Adipocyte (in vitro differentiated cells): ENCODE measurements around the gene TMEM219.
A peak's percentile ranks its signal among the peaks of the same experiment; 100 is the strongest.

ENCODE experiments used
- DNase-seq: peaks from one replicate; pipeline ENCODE4 v3.0.0-alpha.2; 2015; ENCODE audit warnings: low read depth
- H3K27me3 ChIP-seq: replicated peaks from 2 replicates; pipeline ENCODE4 v1.7.0; 2013; ENCODE audit warnings: mild to moderate bottlenecking, low read length, moderate library complexity; ENCODE audit not compliant: control insufficient read depth, insufficient read depth
- H3K36me3 ChIP-seq: 2 replicates; pipeline ENCODE4 v1.7.0; 2013; ENCODE audit warnings: low read length, mild to moderate bottlenecking, moderate library complexity; ENCODE audit not compliant: control insufficient read depth, insufficient read depth, severe bottlenecking
- H3K4me1 ChIP-seq: 2 replicates; pipeline ENCODE4 v1.7.0; 2013; ENCODE audit warnings: mild to moderate bottlenecking, low read length, moderate library complexity; ENCODE audit not compliant: control insufficient read depth, insufficient read depth
- H3K4me3 ChIP-seq: 2 replicates; pipeline ENCODE4 v1.7.0; 2013; ENCODE audit warnings: mild to moderate bottlenecking, low read length, moderate library complexity
- H3K9ac ChIP-seq: 2 replicates; pipeline ENCODE4 v1.7.0; 2013; ENCODE audit warnings: mild to moderate bottlenecking, low read length, moderate library complexity
- H3K9me3 ChIP-seq: 2 replicates; pipeline ENCODE4 v1.7.0; 2013; ENCODE audit warnings: mild to moderate bottlenecking, low read length, moderate library complexity; ENCODE audit not compliant: control insufficient read depth

The TMEM219 gene

DNA sequence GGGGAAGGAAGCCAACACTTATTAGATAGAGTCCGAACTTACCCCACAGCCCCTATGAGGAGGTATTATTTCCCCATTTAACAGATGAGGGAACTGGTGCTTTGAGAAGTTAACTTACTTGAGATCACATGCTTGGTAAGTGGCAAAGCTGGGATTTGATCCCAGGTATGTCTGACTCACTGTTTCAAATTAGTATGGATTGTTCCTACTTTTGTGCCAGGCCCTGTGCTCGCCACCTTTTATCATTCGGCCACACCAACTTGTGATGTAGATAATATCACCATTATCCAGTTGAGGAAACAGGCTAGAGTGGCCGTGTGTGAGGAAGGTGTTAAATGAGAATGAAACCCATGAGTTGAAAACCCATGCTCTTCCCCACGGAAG lies 22.9 kb downstream of the TMEM219 start:
- H3K9me3 ChIP-seq = no peaks in the 10 kb centered on the region
- no peak for DNase-seq
- H3K36me3 ChIP-seq = peaks cover 99% of the 10 kb centered on the region
- H3K9ac ChIP-seq = no peak overlapping the region
- H3K4me3 ChIP-seq = no peak overlapping the region
- H3K4me1 ChIP-seq = no peaks in the 10 kb centered on the region
- H3K27me3 ChIP-seq = no peaks in the 10 kb centered on the region

DNA sequence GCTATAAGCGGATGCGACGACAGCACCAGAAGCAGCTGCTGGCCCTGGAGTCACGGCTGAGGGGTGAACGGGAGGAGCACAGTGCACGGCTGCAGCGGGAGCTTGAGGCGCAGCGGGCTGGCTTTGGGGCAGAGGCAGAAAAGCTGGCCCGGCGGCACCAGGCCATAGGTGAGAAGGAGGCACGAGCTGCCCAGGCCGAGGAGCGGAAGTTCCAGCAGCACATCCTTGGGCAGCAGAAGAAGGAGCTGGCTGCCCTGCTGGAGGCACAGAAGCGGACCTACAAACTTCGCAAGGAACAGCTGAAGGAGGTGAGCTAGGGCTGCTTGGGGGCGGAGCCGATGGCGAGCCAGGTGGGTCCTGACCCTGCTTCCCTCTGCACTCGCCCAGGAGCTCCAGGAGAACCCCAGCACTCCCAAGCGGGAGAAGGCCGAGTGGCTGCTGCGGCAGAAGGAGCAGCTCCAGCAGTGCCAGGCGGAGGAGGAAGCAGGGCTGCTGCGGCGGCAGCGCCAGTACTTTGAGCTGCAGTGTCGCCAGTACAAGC lies 23.5 kb downstream of the TMEM219 start:
- DNase-seq = no peak
- no peaks in the 10 kb centered on the region for H3K4me1 ChIP-seq
- H3K27me3 ChIP-seq = no peaks in the 10 kb centered on the region
- no peak overlapping the region for H3K4me3 ChIP-seq
- no peak overlapping the region for H3K9ac ChIP-seq
- H3K9me3 ChIP-seq = no peaks in the 10 kb centered on the region
- peaks cover 99% of the 10 kb centered on the region for H3K36me3 ChIP-seq

- H3K27me3 ChIP-seq = no peaks in the 10 kb centered on the region
- H3K9ac ChIP-seq = no peak overlapping the region
- DNase-seq = no peak
- H3K4me1 ChIP-seq = no peaks in the 10 kb centered on the region
- peaks cover 98% of the 10 kb centered on the region for H3K36me3 ChIP-seq
- no peak overlapping the region for H3K4me3 ChIP-seq
- H3K9me3 ChIP-seq = no peaks in the 10 kb centered on the region
These were observed 24.4 kb downstream of the TMEM219 start for GRCh38 chr16:29986231-29986630.

GRCh38 chr16:29986931-29987330 lies 25.1 kb downstream of the TMEM219 start:
- no peaks in the 10 kb centered on the region for H3K27me3 ChIP-seq
- H3K4me1 ChIP-seq = peaks cover 3% of the 10 kb centered on the region
- no peak for DNase-seq
- H3K9ac ChIP-seq = no peak overlapping the region
- H3K36me3 ChIP-seq = peaks cover 94% of the 10 kb centered on the region
- H3K9me3 ChIP-seq = no peaks in the 10 kb centered on the region
- H3K4me3 ChIP-seq = no peak overlapping the region

- peaks cover 92% of the 10 kb centered on the region for H3K36me3 ChIP-seq
- DNase-seq = no peak
These were observed 25.6 kb downstream of the TMEM219 start for GRCh38 chr16:29987371-29988085.

DNA sequence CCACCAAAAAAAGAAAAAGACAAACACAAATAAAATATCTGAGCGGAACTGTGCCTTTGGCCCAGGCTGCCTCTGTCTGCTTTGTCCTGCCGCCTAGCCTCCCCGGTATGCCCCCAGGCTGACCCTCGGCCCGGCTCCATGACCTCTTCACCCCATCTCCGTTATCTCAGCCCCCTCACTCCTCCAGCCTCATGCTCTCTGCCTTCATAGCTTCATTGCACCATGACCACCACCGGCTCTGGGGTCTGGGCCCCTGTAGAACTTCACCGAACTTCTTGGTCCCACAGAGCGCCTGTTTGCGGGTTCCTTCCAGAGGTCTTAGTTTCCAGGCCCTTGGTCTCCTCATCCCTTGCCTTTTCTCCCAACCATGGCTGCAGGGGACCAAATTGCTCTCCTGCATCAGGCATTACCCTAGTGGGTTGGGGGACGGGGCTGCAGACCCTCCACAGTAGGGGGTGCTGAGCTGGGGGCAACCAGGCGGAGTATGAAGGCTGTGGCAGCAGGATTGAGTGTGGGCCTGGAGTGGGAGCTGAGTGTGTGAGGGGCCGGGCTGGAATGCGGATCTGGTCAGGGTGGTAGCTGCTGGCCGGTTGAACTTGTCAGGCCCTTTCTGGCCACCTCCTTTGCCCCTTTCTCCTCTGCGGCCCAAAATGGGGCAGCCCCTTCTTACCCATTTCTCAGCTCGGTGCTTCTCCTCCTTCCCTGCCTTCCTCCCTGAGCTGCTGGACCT lies 26.6 kb downstream of the TMEM219 start:
- H3K4me1 ChIP-seq = peaks cover 10% of the 10 kb centered on the region
- no peaks in the 10 kb centered on the region for H3K27me3 ChIP-seq
- H3K36me3 ChIP-seq = peaks cover 90% of the 10 kb centered on the region
- H3K9ac ChIP-seq = no peak overlapping the region
- no peak for DNase-seq
- H3K4me3 ChIP-seq = no peak overlapping the region
- no peaks in the 10 kb centered on the region for H3K9me3 ChIP-seq

More at GRCh38 chr16:29987371-29988085, 25.6 kb downstream of the TMEM219 start:
- Histone ChIP-seq H3K4me1 (peaks cover 9% of the 10 kb centered on the region), H3K9ac (no peak overlapping the region), H3K27me3 (no peaks in the 10 kb centered on the region), H3K9me3 (no peaks in the 10 kb centered on the region), H3K4me3 (no peak overlapping the region)

DNA sequence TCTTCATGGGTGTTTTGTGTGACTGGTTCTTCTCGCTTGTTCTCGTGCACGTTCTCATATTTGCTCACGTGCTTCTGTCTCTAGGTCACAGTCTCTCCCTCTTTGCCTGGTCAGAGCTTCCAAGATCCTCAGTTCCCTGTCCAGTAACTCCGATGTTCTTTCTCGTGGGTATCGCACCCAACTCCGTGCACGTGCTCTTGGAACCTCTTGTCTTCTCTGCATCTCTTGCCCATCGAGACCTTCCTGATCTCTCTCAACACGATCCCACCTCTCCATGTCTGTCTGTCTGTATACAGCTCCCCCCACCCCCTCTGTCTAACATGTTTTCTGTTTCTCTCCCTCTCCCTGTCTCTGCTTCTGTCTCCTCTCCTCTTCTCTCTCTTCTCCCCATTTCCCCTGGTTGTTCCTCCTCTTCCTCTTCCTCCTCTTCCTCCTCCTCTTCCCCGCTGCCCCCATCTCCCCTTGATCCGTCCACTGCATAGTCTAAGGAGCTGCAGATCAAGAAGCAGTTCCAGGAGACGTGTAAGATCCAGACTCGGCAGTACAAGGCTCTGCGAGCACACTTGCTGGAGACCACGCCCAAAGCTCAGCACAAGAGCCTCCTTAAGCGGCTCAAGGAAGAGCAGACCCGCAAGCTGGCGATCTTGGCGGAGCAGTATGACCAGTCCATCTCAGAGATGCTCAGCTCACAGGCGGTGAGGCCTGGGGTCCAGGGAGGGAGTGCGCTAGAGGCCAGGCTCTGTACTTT lies 27.4 kb downstream of the TMEM219 start:
- H3K27me3 ChIP-seq = no peaks in the 10 kb centered on the region
- H3K4me3 ChIP-seq = no peak overlapping the region
- DNase-seq = no peak
- H3K36me3 ChIP-seq = peaks cover 86% of the 10 kb centered on the region
- H3K9ac ChIP-seq = no peak overlapping the region
- peaks cover 10% of the 10 kb centered on the region for H3K4me1 ChIP-seq
- no peaks in the 10 kb centered on the region for H3K9me3 ChIP-seq

DNA sequence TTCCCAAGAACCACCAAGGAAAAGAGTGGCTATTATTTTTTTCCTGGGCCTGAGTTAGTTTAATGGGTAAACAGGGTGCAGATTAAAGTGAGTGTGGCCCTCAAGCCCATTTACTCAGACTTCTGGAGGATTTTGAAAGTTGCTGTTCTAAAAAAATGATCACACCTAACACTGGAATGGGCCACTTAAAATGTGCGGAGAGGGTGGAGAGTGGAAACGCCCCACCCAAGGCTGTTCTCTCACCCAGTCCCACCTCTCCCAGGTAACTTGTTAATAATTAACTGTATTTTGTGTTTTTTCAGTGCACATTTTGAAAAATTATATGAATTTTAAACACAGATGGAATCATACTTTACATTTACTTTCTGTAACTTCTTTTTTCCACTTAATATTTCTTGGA lies 28.2 kb downstream of the TMEM219 start:
- Histone ChIP-seq H3K9me3 (no peaks in the 10 kb centered on the region), H3K36me3 (peaks cover 79% of the 10 kb centered on the region), H3K4me1 (peaks cover 18% of the 10 kb centered on the region), H3K9ac (no peak overlapping the region), H3K27me3 (no peaks in the 10 kb centered on the region), H3K4me3 (no peak overlapping the region)
- DNase-seq = no peak

- no peak overlapping the region for H3K4me3 ChIP-seq
- peaks cover 22% of the 10 kb centered on the region for H3K4me1 ChIP-seq
- no peaks in the 10 kb centered on the region for H3K27me3 ChIP-seq
- H3K36me3 ChIP-seq = peaks cover 69% of the 10 kb centered on the region
- DNase-seq = no peak
- H3K9ac ChIP-seq = no peak overlapping the region
- no peaks in the 10 kb centered on the region for H3K9me3 ChIP-seq
These were observed 29.1 kb downstream of the TMEM219 start for GRCh38 chr16:29990883-29991570.

DNA sequence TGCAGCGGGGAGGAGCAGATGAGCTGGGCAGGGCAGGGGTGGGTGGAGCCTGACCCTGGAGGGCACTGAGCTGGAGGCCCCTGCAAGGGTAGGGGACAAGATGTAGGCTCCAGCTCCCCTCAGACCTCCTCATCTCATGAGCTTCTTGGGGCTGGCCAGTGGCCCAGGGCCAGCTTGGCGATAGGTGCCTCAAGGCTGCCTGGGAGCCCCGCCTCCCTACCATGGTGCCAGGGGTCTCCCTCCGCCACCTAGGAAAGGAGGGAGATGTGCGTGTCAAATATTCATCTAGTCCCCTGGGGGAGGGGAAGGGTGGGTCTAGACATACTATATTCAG lies 29.7 kb downstream of the TMEM219 start:
- Histone ChIP-seq H3K4me1 (peaks cover 22% of the 10 kb centered on the region), H3K27me3 (no peaks in the 10 kb centered on the region), H3K36me3 (peaks cover 64% of the 10 kb centered on the region), H3K9me3 (no peaks in the 10 kb centered on the region), H3K4me3 (no peak overlapping the region), H3K9ac (peak overlapping the region; percentile 67)
- DNase-seq = no peak
